Fibroblast of skin of back (primary cell): ENCODE data around the gene CHMP5.

ENCODE experiments used
- DNase-seq: peaks from one replicate; pipeline ENCODE4 v3.0.0-alpha.2; 2013

Gene CHMP5

DNA sequence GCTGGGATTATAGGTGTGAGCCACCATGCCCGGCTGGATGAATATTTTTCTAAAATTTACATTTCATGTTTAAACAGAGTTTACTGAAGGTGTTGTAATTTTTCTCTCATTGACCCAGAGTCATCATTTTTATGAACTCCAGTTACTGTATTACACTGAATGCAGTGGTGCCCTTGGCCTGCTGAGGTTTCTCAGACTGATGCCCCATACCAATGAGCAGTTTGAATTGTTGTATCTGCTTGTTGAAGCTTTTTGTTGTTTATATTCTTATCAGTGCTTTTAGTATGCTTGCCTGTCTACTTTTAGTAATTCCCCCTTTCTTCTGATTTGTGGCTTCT is 55.4 kb downstream of the CHMP5 start:
- no peak for DNase-seq

DNA sequence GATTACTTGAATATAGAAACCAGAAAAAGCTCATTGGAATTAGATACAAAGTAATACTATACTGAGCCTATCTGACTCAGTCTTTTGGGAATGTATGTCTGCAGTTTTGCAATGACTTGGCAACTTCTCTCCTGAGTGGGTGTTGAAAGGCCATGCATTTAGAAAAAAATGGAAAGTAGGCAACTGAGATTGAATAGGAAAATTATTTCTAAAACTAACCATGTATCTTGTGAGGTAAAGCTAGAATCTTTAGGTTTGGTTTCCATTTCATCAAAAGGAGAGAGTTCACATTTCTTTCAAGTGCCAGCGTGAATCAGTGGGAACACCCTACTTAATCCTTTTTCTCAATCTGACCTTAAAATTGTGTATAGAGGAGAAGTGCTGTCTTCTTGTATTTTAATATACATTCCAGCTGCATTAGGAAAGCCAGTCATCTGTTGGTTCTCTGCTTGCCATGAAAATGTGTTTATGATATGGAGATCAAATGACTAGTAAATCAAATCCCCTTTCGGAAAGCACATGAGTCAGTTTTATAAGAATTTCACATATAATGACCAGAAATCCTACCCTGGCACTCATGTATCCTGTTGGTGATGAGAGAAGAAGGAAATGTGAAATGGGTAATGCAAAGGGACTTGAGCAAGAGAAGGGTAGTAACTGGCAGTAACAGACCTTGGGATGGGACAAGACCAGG is 55.9 kb downstream of the CHMP5 start:
- DNase-seq: peak; percentile 94

DNA sequence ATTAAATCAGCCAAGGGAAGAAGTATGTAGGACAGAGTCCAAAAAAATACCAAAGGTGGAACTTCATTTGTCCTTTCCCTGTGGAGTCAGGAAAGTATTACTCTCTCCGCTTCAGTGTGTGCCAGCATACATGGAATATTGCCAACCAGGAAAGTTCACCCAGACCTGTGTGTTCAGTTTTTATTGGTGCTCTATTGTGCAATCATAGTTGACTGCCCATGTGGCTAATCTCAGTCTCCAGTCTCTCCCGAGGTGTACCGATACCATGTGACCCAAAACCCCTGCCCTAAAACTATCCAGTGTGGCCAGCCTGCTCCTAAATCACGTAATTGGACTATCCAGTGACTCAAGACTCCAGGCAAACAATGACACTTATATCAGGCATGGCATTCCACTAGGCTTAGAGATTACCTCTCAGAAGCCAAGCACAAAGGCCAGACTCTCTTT is 64.3 kb downstream of the CHMP5 start:
- DNase-seq: peak; percentile 82

DNA sequence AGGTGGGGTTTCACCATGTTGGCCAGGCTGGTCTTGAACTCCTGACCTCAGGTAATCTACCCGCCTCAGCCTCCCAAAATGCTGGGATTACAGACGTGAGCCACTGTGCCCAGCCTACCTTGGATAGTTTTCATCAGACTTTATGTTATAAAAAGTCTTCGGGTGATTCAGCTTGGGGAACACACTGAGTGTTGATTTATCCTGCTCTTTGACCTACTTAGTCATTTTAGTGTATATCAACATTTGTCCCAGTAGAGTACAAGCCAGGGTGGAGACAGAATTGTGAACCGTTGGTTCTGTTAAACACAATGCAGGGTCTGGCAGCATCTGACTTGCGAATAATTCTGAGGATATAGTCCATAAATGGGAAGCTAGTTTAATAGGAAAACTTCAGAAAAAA is 65.1 kb downstream of the CHMP5 start:
- DNase-seq: peak; percentile 68

DNA sequence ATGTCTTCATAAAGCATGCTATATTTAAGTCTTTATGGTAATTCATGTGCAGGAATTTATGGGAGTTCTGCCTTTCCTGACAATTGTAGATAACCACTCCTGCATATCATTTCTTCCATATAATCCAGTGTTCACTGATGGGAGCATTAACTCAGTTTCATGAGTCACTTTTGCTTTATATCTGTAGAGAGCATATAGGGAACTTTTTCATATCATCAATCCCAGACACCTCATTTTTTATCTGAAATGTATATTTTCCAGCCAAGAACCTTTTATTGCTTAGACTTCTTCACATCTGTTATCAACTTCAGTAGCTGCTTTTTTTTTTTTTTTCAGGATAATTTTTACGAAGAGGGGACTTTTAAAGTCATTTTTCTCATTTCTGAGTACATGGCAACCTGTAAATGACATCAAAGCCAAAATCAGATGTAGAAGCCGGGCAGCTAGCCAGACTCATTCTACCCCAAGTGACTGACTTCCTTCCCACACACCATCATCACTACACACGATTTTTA is 66.6 kb downstream of the CHMP5 start:
- DNase-seq: no peak
